ENCODE results near the gene BAAT.

The BAAT gene

DNA sequence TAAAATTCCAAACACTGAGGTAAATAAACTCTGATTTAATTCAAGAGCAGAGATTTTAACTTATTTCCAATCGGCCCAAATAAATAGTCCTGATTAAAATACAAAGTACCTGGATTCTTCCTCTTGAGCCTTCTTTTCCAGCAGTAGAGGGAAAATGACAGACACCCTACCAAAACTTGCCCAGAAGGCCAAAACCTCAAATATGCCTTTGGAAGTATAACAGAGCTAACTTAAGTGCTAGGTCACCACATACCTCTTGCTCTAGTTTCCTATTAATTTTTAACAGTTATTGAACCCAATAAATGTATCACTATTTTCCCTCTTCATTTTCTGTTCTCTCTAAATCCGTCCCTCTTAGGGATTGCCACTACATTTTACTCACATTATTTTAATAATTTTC is 1.4 kb downstream of the BAAT start:
- Mint-ChIP-seq H3K9me3 (peaks cover 8 to 10% of the 10 kb centered on the region in 2 donors), H3K36me3 (peaks cover 13 to 20% of the 10 kb centered on the region in 2 donors), H3K4me1 (peaks cover 0 to 2% of the 10 kb centered on the region in 2 donors), H3K27me3 (no peaks in the 10 kb centered on the region), H3K27ac (no peak overlapping the region), H3K4me3 (no peak overlapping the region)
- DNase-seq = no peak
- ATAC-seq (replicated peaks) = no peak

DNA sequence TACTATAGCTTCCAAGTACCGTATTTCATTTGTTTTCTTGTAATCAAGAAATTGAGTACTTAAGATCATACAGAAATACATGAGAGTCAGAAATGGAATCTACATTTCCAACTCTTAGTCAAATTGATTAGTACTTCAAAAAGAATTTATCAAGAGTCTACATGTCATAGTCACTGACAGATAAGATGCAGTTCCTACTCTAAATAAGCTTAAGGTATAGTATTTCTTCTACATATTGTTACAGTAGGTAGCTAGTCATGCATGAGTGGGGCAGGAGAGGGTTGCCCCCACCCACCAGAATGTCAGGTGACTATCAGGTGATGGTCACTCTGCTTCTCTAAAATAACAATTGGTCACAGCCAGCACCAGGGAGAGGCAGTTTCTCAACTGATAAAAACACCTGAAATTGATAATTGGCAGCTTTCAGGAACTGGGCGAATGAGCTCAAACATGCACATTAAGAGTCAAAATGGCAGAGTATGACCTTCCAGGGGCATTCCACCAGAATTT is 2.9 kb downstream of the BAAT start:
- no peak for DNase-seq
- peaks cover 15 to 16% of the 10 kb centered on the region in 2 donors for H3K9me3 Mint-ChIP-seq
- H3K36me3 Mint-ChIP-seq = peaks cover 9 to 20% of the 10 kb centered on the region in 2 donors
- ATAC-seq (replicated peaks) = no peak
- H3K4me1 Mint-ChIP-seq = no peaks in the 10 kb centered on the region
- H3K4me3 Mint-ChIP-seq = no peak overlapping the region
- peaks cover 6 to 9% of the 10 kb centered on the region in 2 donors for H3K27me3 Mint-ChIP-seq
- no peak overlapping the region for H3K27ac Mint-ChIP-seq

DNA sequence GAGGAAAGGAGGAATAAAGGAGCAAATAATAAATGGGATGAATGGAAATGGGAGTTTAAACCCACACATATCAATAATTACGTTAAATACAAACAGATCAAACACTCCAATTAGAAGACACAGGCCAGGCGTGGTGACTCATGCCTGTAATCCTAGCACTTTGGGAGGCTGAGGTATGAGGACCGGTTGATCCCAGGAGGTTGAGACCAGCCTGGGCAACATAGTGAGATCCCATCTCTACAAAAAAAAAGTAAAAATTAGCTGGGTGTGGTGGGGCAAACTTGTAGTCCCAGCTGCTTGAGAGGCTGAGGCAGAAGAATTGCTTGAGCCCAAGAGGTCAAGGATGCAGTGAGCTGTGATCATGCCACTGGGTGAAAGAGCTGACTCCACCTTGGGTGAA is 3.7 kb downstream of the BAAT start:
- ATAC-seq (replicated peaks) (no peak), DNase-seq (no peak)
- Mint-ChIP-seq H3K4me3 (no peak overlapping the region), H3K4me1 (no peaks in the 10 kb centered on the region), H3K36me3 (peaks cover 9 to 20% of the 10 kb centered on the region in 2 donors), H3K9me3 (peaks cover 15 to 16% of the 10 kb centered on the region in 2 donors), H3K27me3 (peaks cover 7 to 14% of the 10 kb centered on the region in 2 donors), H3K27ac (no peak overlapping the region)

DNA sequence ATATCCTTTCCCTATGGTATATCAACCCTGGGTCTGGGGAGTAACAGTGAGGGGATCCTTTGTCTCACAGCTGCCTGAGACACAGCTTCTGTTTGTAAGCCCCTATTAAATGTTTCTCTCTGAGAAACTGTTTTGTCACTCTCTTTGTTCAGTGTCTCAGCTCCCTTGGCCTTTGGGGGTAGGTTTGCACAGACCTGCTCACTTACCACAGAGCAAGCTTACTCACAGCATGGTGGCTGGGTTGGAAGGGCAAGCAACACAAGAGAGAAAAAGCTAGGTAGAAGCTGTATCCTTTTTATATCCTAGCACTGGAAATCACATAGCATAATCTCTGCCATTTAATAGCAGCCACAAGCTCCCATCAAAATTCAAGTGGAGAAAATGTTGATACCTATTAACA is 4.5 kb downstream of the BAAT start:
- no peak for ATAC-seq (replicated peaks)
- Mint-ChIP-seq H3K4me1 (no peaks in the 10 kb centered on the region), H3K27ac (no peak overlapping the region), H3K36me3 (peaks cover 7 to 13% of the 10 kb centered on the region in 2 donors), H3K4me3 (no peak overlapping the region), H3K9me3 (peaks cover 11 to 13% of the 10 kb centered on the region in 2 donors), H3K27me3 (peaks cover 12 to 18% of the 10 kb centered on the region in 2 donors)
- no peak for DNase-seq

DNA sequence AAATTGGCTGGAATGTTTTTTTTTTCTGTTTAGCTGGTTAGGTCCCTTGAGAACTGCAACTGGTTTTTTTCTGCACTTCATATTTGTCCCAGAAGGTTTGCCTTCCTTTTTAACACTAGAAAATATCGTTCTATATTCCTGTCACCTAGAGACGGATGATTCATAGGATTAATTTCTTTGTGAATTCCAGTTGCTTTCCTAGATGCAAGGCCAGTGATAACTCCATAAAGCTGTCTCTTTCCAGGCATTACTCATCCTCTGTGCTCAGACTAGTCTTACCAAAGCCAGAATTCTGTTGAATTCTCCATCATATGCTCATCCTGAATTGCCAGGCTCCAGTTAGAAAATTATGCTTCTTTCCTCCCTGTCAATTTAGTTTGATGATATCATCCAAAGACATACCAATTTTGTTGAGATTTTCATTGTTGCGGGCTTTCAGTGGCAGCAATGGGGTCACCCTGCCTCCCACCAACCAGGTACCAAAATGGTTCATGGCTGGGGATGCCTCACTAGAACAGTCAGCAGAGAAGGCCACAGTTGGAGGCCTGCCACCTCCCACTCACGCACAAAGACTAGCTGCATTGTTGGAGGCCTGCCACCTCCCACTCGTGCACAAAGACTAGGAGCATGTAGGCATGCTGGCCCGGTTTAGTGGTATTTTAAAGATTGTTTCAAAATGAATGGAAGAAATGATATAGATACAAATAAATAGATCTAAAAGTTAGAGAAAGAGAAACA is 8.5 kb downstream of the BAAT start:
- Mint-ChIP-seq H3K9me3 (peaks cover 10 to 12% of the 10 kb centered on the region in 2 donors), H3K36me3 (peaks cover 1 to 5% of the 10 kb centered on the region in 2 donors), H3K4me3 (no peak overlapping the region), H3K27me3 (peaks cover 25% of the 10 kb centered on the region in 2 donors), H3K4me1 (no peaks in the 10 kb centered on the region), H3K27ac (no peak overlapping the region)
- DNase-seq (no peak), ATAC-seq (replicated peaks) (no peak)

DNA sequence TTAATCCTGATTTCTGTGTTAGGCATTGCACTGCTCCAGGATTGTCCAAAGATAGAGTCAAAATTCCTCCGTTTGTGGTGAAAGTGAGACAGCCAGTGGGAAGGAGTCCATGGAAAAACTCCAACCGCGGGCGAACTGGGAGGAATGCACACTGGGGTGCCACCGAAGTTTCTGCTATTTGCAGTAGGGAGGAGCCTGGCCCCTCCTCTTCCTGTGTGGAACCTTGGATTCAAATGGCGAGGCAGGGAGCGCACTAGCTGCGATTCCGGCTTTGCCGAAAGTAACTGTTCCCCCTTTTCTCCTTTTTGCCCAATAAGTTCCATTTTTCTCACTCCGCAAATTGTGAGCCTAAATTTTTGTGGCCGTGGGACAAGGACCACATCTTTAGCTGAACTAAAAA is 9.3 kb downstream of the BAAT start:
- Mint-ChIP-seq H3K27ac (no peak overlapping the region), H3K9me3 (peaks cover 10 to 12% of the 10 kb centered on the region in 2 donors), H3K27me3 (peaks cover 27 to 29% of the 10 kb centered on the region in 2 donors), H3K36me3 (peaks cover 1 to 5% of the 10 kb centered on the region in 2 donors), H3K4me3 (no peak overlapping the region), H3K4me1 (no peaks in the 10 kb centered on the region)
- DNase-seq = no peak
- no peak for ATAC-seq (replicated peaks)

DNA sequence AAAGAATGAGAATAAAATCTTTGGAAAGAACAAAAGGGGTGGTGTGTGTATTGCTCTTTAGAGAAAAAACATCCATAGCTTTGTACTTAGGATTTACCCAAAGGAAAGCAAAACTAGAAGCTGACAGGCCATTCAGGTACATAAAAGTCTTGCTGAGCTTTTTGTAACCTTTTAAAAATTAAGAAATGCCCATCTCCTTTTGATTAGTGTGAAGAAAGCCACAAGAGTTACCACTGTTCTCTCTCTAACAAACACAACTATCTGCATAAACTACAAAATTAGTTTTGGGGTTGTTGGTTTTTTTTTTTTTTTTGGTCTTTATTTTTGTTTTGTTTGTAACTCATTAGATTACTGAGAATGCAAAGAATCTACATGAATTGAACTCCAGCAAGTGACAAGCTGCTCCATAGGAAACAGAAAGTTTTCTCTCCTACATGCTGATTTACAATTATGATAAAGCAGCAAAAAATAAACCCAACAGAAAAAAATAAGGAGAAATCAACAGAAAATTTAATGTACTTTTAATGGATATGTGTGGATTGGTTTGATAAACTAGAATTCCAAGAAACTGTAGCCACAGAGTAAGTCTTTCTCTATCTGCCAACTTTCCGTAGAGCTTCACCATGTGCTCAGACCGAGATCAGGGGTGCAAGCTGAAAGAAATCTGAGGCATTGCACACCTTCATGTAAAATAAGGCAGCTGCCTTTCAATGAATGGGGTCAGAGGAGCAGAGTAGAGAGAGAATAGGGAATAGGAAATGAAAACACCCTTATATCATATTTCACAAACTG is 12.3 kb downstream of the BAAT start:
- Mint-ChIP-seq H3K9me3 (peaks cover 3 to 7% of the 10 kb centered on the region in 2 donors), H3K4me1 (no peaks in the 10 kb centered on the region), H3K36me3 (peaks cover under 1 to 2% of the 10 kb centered on the region in 2 donors), H3K4me3 (no peak overlapping the region), H3K27ac (no peak overlapping the region), H3K27me3 (peaks cover 23 to 24% of the 10 kb centered on the region in 2 donors)
- DNase-seq (no peak), ATAC-seq (replicated peaks) (no peak)

DNA sequence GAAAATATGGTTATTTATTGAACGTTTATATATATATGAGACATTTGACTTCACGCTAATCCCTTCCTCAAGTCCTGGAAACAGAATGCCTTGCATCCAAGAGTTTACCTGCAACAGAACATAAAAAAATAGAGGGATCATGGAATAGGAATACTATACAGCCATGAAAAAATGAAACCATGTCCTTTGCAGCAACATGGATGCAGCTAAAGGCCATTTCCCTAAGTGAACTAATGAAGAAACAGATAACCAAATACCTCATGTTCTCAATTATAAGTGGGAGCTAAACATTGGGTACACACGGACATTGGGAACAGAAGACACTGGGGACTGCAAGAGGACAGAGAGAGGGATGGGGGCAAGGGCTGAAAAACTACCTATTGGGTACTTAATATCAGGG is 13.0 kb downstream of the BAAT start:
- Mint-ChIP-seq H3K27ac (no peak overlapping the region), H3K4me3 (no peak overlapping the region), H3K4me1 (no peaks in the 10 kb centered on the region), H3K9me3 (peaks cover 2 to 5% of the 10 kb centered on the region in 2 donors), H3K36me3 (no peaks in the 10 kb centered on the region), H3K27me3 (peaks cover 20 to 21% of the 10 kb centered on the region in 2 donors)
- no peak for DNase-seq
- ATAC-seq (replicated peaks) = no peak

DNA sequence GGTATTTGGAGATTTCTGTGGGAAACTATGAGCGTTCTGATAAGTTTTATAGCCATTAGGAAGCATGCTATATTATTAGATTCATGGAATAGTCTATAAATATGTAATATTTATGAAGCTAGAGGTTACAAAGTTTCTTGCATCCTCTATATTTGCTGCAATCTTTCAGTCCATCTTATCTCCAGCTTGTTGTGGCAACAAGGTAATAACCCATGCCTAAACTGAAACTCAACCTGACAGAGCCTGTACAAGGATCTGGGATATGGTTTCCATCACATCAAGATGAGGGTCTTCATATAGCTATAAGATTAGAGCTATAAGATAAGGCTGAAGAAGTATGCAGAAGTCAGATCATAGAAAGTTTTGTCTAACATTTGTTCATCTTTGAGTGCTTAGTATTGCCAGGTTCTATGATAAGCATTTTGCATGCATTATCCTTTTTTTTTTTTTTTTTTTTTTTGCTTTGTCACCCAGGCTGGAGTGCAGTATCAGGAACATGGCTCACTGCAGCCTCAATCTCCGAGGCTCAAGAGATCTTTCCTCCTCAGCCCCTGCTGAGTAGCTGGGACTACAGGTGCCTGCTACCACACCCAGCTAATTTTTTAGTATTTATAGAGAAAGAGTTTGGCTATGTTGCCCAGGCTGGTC is 14.8 kb downstream of the BAAT start:
- Mint-ChIP-seq H3K36me3 (no peaks in the 10 kb centered on the region), H3K27me3 (peaks cover 11 to 16% of the 10 kb centered on the region in 2 donors), H3K27ac (no peak overlapping the region), H3K4me1 (no peaks in the 10 kb centered on the region), H3K4me3 (no peak overlapping the region), H3K9me3 (peaks cover 2 to 5% of the 10 kb centered on the region in 2 donors)
- DNase-seq (no peak), ATAC-seq (replicated peaks) (no peak)

DNA sequence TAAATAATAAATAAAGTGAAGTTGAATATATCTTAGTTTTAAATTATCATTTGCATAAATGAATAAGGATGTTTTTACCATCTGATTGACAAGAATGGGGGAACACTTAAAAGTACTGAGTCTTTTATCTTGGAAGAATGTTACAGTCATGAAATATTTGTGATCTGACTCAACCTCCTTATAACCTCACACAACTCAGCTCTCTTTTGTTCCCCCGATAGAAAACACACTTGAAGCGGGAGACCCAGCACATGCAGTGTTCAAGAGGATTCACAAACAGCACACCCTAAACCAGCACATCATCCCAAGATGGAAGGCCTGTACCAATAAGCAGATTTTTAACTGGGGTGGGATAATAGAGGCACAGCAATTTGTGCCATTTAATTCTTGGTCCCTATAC is 15.5 kb downstream of the BAAT start:
- Mint-ChIP-seq H3K27me3 (peaks cover 11 to 12% of the 10 kb centered on the region in 2 donors), H3K9me3 (peaks cover 2 to 5% of the 10 kb centered on the region in 2 donors), H3K4me1 (no peaks in the 10 kb centered on the region), H3K36me3 (no peaks in the 10 kb centered on the region), H3K27ac (no peak overlapping the region), H3K4me3 (no peak overlapping the region)
- no peak for DNase-seq
- no peak for ATAC-seq (replicated peaks)

DNA sequence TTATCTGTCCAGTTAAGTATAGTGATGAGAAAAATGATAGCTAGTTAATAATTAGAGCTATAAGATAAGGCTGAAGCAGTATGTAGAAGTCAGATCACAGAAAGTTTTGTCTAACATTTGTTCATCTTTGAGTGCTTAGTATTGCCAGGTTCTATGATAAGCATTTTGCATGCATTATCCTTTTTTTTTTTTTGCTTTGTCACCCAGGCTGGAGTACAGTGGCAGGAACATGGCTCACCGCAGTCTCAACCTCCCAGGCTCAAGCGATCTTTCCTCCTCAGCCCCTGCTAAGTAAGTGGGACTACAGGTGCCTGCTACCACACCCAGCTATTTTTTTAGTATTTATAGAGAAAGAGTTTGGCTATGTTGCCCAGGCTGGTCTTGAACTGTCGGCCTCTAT is 17.5 kb downstream of the BAAT start:
- Mint-ChIP-seq H3K4me1 (no peaks in the 10 kb centered on the region), H3K9me3 (peaks cover 2 to 5% of the 10 kb centered on the region in 2 donors), H3K36me3 (no peaks in the 10 kb centered on the region), H3K4me3 (no peak overlapping the region), H3K27me3 (peaks cover 15 to 26% of the 10 kb centered on the region in 2 donors), H3K27ac (no peak overlapping the region)
- DNase-seq = no peak
- no peak for ATAC-seq (replicated peaks)

DNA sequence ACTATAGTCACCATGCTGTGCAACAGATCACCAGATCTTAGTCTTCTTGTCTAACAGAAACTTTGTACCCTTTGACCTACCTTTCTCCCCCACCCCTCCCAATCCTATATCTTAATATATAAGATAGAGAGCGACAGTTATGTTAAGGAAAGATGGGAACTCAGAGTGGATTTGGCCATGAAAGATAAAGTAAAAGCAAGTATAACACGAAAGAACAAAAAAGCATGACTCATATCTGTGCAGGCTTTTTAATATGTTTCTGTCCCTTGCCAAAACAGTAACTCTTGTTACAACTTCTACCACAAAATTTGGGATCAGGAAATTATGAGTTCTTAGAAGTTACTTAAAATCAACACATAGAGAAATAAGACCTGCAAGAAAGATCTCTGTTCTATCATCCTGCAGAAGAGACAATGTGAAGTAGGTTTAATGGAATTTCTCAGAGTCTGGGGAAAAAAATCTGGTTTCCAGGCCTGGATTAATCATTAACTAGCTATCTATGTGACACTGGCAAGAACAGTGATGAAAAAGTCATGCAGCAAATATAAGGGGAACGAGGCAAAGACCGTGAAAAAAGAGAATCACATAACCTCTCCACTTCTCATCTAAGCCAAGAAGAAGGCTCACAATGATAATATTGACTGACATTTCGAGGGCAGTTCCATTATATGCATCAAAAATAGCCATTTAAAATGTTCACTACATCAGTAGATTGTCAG is 18.6 kb downstream of the BAAT start:
- H3K4me1 Mint-ChIP-seq = no peaks in the 10 kb centered on the region
- H3K27ac Mint-ChIP-seq = no peak overlapping the region
- H3K4me3 Mint-ChIP-seq = no peak overlapping the region
- no peaks in the 10 kb centered on the region for H3K9me3 Mint-ChIP-seq
- H3K36me3 Mint-ChIP-seq = no peaks in the 10 kb centered on the region
- DNase-seq = no peak
- no peak for ATAC-seq (replicated peaks)
- H3K27me3 Mint-ChIP-seq = peaks cover 7 to 18% of the 10 kb centered on the region in 2 donors

DNA sequence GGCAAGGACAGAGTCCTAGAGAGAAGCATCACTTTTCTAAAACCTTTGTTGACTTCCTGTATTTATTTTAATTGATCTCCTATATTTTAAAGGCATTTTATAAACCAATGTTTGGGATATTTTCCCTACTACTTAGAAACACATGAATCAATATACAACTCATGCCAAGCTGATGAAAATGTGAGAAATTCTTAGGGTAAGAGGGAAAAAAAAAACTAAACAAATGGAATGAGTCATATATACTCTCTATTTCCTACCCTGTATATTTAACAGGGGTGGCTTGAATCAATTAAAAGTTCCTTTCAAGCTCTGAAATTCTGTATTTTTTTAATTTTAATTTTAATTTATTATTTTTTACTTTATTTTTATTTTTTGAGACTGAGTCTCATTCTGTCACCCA is 19.6 kb downstream of the BAAT start:
- H3K27ac Mint-ChIP-seq = no peak overlapping the region
- DNase-seq = no peak

DNA sequence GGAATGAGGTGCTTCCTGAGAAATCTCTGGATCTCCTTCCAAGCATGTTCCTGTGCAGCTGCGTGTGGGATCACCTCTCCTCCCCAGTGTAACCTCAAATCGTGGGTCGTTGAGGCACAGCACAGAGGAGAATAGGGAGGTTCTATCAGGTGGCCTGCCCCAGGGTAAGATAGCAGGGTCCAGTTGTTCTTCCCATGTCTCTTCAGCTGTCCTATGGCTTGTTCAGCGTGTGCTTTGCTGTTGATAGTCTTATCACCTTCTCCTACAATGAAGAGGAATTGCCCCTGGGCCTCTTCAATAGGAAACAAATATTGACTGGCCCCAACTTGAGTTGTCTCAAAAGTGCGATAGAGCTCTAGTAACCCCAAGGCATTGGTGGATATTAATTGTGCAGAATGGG is 22.4 kb downstream of the BAAT start:
- Mint-ChIP-seq H3K27ac (no peak overlapping the region), H3K27me3 (peaks cover 13 to 17% of the 10 kb centered on the region in 2 donors), H3K4me3 (no peak overlapping the region), H3K36me3 (no peaks in the 10 kb centered on the region), H3K9me3 (peaks cover 0 to under 1% of the 10 kb centered on the region in 2 donors), H3K4me1 (no peaks in the 10 kb centered on the region)
- DNase-seq (no peak), ATAC-seq (replicated peaks) (no peak)

More for the DNA sequence above, 19.6 kb downstream of the BAAT start:
- Mint-ChIP-seq H3K9me3 (no peaks in the 10 kb centered on the region), H3K27me3 (peaks cover 12 to 17% of the 10 kb centered on the region in 2 donors), H3K36me3 (no peaks in the 10 kb centered on the region), H3K4me3 (no peak overlapping the region), H3K4me1 (no peaks in the 10 kb centered on the region)
- no peak for ATAC-seq (replicated peaks)

Data from stimulated activated naive B cell treated with anti-CD40 and anti-IgM and Interleukin-4, amounts not matched to agents 10 μg/mL and 1 μg/mL and 100 μg/mL, for 72 hours (primary cell).